ENCODE data around the gene GJA1.
"Not testable (repeated sequence)": the region's sequence is repeated elsewhere in the genome, so short reads cannot be mapped to it uniquely, and the experiment has no call there.

Gene GJA1

DNA sequence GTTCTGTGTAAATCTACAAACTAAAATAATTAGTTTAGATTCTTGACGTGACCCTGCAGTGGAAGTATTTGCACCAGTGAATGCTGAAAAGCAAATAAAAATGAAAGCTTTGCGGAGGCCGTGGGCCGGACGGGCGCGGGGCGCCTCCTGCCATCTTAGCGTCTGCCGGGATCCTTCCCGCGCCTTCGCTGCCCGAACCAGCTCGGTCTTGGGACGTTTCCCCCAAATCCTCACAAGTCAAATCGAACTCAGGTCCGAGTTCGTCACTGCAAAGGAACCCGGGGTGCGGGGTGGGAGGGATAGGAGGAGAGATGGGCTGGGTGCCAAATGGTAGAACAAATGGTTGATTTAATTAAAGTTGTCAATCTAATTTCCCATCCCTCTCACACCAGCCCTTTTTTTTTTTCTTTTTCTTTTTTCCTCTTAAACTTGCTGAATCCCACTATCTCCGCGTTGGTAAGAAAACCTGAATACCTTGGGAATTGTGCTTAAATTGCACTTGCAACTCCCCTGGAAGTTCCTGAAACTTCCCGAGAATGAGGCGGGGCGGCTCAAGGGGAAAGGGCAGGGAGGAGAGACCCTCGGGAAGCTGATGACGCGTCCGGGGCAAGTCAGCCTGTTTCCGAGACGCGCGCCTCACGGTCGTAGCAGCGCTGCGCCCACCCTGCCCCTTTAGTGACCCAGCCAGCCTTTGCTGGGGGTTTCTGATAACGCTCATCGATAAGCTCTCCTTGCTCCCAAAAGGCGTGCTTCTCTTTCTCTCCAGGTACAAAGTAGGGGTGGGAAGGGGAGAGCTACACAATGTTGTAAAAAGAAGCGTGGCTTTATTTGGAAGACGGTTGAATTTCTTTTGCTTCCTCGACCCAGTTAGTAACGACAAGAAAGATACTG is 1.8 kb downstream of the GJA1 start:
- no peak for DNase-seq (ENCODE audit: low read depth in 1 of 2, low spot score in 1 of 2)

DNA sequence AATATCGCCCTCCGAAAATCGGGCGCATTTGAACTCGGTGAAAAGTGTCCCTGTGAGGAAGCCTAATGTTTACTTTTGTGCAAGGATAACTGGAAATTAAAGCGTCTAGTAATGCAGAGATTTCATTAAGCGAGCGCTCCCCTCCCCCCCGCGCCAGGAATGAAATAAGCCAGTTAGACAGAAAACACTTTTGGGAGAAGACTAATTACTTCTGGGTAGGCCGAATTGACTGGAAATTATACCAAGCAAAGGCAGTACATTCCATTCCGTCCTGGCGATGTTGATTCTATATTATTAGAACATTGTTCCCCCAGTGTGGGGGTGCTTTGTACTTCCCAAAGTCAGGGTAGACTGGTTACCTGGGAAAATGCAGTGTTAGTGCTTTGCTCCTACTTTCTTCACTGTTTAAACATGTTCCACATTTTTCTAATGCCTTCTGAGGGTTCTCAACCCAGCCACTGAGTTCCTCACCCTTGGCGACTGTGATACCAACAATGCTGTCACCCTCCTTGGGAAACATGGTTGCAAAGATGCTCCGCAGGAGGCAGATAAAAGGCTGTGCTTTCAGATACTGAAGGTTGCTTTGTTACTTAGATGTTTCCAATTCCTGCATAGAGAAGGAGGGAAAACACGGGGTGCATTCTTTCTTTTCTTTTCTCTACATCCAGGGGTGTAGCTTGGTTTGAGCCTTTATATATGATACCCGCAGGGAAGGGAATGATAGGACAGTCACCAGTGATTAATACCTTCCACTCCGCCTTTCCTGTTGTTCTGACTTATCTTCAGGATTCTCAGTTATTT is 2.6 kb downstream of the GJA1 start:
- no peak for DNase-seq (ENCODE audit: low read depth in 1 of 2, low spot score in 1 of 2)

DNA sequence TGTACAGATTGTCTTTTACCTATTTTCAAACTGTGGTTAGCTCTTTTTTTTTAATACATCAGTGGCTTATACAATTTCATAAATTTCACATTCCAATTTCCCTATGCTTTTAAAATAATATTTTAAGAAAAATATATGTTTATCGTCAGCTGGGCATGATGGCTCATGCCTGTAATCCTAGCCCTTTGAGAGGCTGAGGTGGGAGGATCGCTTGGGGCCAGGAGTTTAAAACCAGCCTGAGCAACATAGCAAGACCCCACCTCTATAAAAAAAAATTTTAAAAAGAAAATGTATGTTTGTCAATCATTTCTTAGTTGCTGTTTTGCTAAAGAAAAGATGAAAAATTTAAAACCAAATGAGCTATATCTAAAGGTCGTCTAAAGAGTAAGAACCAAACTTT is 3.4 kb downstream of the GJA1 start:
- DNase-seq (ENCODE audit: low read depth in 1 of 2, low spot score in 1 of 2): no peak

GRCh38 chr6:121439475-121439874 is 4.0 kb downstream of the GJA1 start:
- no peak for DNase-seq (ENCODE audit: low read depth in 1 of 2, low spot score in 1 of 2)

- DNase-seq (ENCODE audit: low read depth in 1 of 2, low spot score in 1 of 2): no peak
These were observed 4.5 kb downstream of the GJA1 start for GRCh38 chr6:121439926-121440325.

GRCh38 chr6:121441477-121441876 is 6.0 kb downstream of the GJA1 start:
- no peak for DNase-seq (ENCODE audit: low read depth in 1 of 2, low spot score in 1 of 2)

DNA sequence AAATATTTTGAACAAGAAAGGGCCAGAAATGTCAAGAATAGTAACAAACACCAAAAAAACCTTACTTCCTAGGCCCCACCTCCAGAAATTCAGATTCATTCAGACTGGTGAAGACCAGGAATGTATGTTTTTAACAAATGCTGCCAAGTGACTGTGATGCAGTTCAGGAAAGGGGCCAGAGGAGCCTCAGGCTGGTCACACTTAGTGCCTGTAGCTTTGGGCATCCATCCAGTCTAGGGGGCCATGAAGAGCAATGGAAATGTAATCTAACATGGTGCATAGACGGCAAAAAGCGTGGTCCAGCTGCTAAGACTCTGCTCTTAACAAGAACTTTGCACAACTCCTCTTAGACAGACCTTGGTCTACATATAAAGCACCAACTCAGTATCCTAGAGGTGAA is 7.1 kb downstream of the GJA1 start:
- no peak for DNase-seq (ENCODE audit: low read depth in 1 of 2, low spot score in 1 of 2)

- no peak for DNase-seq (ENCODE audit: low read depth in 1 of 2, low spot score in 1 of 2)
These were observed 8.6 kb downstream of the GJA1 start for GRCh38 chr6:121443971-121444541.

- DNase-seq (ENCODE audit: low read depth in 1 of 2, low spot score in 1 of 2): not testable (repeated sequence)
These were observed 11.3 kb downstream of the GJA1 start for GRCh38 chr6:121446705-121447104.

DNA sequence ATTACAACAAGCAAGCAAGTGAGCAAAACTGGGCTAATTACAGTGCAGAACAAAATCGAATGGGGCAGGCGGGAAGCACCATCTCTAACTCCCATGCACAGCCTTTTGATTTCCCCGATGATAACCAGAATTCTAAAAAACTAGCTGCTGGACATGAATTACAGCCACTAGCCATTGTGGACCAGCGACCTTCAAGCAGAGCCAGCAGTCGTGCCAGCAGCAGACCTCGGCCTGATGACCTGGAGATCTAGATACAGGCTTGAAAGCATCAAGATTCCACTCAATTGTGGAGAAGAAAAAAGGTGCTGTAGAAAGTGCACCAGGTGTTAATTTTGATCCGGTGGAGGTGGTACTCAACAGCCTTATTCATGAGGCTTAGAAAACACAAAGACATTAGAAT is 12.3 kb downstream of the GJA1 start:
- DNase-seq (ENCODE audit: low read depth in 1 of 2, low spot score in 1 of 2): not testable (repeated sequence)

DNA sequence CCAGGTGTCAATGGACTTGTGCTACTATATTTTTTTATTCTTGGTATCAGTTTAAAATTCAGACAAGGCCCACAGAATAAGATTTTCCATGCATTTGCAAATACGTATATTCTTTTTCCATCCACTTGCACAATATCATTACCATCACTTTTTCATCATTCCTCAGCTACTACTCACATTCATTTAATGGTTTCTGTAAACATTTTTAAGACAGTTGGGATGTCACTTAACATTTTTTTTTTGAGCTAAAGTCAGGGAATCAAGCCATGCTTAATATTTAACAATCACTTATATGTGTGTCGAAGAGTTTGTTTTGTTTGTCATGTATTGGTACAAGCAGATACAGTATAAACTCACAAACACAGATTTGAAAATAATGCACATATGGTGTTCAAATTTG is 13.1 kb downstream of the GJA1 start:
- not testable (repeated sequence) for DNase-seq (ENCODE audit: low read depth in 1 of 2, low spot score in 1 of 2)

GRCh38 chr6:121449331-121449730 is 13.9 kb downstream of the GJA1 start:
- DNase-seq (ENCODE audit: low read depth in 1 of 2, low spot score in 1 of 2): no peak

DNA sequence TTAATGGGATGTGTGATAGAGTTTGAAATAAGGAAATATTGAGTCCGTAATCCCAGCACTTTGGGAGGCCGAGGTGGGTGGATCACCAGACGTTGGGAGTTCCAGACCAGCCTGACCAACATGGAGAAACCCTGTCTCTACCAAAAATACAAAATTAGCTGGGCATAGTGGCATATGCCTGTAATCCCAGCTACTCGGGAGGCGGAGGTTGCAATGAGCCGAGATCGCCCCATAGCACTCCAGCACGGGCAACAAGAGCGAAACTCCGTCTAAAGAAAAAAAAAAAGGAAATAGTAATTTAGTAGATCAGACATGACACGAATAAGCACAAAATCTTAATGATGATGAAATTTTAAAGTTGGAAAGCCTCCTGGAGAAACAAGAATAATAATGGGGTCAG is 14.8 kb downstream of the GJA1 start:
- no peak for DNase-seq (ENCODE audit: low read depth in 1 of 2, low spot score in 1 of 2)

DNA sequence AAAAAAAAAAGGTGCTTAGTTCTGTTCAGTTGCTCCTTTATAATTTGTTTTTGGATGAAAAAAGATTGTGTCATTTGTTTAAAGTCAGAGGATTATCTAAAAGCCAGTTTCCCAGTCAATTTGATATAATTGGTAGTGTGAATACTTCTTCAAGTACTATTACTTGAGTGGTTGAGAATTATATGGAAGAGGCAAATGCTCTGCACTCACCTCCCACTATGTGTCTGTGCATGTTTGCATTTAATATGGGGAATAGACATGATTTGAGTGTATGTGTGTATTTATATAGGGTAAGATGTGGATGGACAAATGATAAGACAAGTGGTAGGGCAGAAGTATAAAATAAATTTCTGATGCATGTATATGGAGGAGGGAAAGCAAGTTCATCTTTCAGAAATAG is 15.8 kb downstream of the GJA1 start:
- no peak for DNase-seq (ENCODE audit: low read depth in 1 of 2, low spot score in 1 of 2)

DNA sequence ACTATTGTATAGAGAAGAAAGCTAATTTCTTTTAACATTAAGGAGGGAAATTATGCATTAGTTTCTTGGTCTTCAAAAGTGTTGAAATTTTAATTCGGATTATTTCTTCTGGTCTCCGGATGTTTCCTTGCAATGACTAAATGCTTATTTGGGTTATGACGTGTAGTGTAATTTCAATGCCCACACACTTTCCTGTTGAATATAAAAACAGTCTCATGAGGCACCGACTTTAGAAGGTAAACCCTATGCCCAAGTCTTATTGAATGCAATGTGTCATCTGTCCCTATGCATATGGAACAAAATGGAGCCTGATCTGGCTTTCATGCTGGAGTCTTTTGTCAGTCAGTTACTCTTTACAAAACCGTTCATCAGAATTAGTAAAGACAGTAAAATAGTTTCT is 17.7 kb downstream of the GJA1 start:
- no peak for DNase-seq (ENCODE audit: low read depth in 1 of 2, low spot score in 1 of 2)

DNA sequence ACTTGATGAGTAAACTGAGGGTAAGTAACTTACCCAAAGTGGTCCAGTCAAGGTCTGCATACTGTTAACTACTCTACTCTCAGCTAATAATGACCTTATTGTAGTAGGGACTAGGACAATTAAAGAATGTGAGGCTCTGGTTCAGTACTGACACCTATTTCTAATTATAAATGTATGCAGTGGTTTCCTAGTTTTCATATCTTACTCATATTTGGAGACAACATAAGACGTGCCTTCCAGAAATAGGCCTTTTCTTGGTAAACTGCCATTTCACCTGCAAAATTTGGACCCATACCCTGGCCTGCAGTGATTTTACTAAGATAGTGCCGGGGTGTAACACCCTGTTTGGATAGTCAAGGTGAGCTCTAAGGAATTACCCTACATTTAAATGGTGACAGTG is 24.7 kb downstream of the GJA1 start:
- DNase-seq (ENCODE audit: low read depth in 1 of 2, low spot score in 1 of 2): no peak

GRCh38 chr6:121463087-121463486 is 27.6 kb downstream of the GJA1 start:
- DNase-seq (ENCODE audit: low read depth in 1 of 2, low spot score in 1 of 2): no peak

DNA sequence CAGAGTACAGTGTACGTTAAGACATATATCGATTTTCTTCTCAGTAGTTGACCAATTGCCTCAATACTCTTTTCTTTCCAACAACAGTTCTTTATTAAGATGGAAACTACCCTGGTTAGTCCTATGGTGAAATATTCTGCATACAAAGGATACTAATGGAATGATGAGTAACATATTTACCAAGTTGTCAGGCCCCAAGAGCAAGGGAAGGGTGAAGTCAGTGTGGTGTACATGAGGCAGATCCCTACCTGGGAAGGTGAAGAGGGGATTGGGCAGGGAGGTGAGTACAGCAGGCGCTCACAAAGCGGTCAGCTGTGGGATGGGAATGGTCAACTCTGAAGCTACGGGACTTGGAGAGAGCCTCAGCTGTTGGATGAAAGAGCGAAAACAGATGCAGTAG is 29.7 kb downstream of the GJA1 start:
- no peak for DNase-seq (ENCODE audit: low read depth in 1 of 2, low spot score in 1 of 2)

DNA sequence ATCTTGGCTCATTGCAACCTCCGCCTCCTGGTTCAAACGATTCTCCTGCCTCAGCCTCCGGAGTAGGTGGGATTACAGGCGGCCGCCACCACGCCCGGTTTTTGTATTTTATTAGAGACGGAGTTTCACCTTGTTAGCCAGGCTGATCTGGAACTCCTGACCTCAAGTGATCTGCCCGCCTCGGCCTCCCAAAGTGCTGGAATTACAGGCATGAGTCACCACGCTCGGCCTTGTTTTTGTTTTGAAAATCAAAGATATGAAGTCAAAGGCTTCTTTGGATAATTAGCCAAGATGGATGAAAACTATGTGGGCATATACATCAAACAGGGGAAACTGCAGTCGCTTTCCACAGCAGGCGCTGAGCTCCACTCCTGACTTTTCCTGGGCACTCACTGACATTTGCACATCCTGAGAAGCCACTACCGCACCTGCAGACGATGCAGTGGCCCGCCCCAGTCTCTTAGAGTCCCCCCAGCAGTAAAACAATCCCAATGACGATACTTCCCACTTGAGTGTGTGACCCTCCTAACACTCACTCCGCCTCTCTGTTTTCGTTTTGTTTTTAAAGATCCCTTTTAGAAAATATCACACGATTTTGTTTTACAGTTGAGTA is 44.1 kb downstream of the GJA1 start:
- no peak for DNase-seq (ENCODE audit: low read depth in 1 of 2, low spot score in 1 of 2)

DNA sequence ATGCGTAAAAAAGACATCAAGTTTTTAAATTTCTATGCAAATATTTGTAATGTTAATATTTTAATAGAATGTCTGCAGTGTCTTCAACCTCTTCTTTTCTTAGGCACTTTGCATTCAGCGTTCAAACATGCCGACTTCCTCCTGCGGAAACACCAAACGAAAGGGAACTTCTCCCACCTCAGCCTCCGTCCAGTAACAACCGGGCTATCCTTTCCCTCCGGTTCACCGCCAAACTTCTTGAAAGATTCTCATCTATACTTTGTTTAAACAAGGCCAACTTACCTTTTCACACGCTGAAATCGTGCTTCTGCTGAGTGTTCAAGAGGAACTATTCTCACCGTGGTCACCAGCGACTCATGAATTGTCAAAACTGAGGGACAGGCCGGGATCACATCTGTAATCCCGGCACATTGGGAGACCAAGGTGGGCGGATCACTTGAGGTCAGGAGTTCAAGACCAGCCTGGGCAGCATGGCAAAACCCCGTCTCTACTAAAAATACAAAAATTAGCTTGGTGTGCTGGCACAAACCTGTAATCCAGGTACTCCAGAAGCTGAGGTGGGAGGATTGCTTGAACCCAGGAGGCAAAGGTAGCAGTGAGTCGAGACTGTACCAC is 44.8 kb downstream of the GJA1 start:
- DNase-seq (ENCODE audit: low read depth in 1 of 2, low spot score in 1 of 2): no peak

DNA sequence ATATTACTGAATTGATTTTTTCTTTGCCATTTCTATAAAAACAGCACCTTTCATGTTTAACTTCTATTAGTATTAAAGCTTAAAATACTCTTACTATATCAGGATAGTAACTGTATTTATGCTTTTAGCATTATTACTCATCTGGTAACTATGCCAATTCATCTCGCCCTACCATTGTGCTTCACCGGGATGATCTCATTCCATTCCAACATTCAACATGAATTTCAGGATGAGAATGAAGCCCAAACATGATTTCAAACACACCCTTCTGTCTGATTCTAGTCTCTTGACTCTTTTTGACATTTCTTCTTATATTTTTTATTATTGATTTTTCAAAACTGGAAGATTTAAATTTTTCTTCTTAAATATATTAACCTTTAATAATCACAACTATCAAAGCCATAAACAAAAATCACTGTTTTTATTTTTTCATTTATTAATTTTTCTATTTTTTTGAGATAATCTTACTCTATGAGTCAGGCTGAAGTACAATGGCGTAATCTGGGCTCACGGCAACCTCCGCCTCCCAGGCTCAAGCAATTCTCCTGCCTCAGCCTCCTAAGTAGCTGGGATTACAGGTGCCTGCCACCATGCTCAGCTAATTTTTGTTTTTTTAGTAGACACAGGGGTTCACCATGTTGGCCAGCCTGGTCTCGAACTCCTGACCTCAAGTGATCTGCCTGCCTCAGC is 46.7 kb downstream of the GJA1 start:
- DNase-seq (ENCODE audit: low read depth in 1 of 2, low spot score in 1 of 2): no peak

Measured in activated T-helper 1 cell treated with anti-CD3 and anti-CD28 coated beads, Interleukin-2, amount 50 U/mL, for 16 hours (primary cell).